B cell (primary cell): Measurements from ENCODE around the gene BBC3. TPM values are rescaled to one million over a fixed set of nuclear protein-coding genes. Genes with fewer than 3 reads are reported as not detected.

Source experiments
- ATAC-seq: fragments of 200-7000 bp; cut with Tn5 transposase; one replicate; pipeline ENCODE4 v1.10.0; 2021; ENCODE audit warnings: low read depth, mild to moderate bottlenecking, moderate number of reproducible peaks, moderate library complexity
- CTCF ChIA-PET: fragments of 350-600 bp; sonication (Branson Sonifier 250); formaldehyde crosslinking; loops from one replicate; lab custom pipeline; 2021; ENCODE audit warnings: antibody characterized with exemption, inconsistent platforms; lab: Charles Lee
- POLR2A ChIA-PET: fragments of 350-600 bp; sonication (Branson Sonifier 250); formaldehyde crosslinking; loops from one replicate; lab custom pipeline; 2021; ENCODE audit warnings: antibody characterized with exemption; lab: Charles Lee
- DNase-seq: peaks from one replicate; pipeline ENCODE4 v3.0.0; 2013
- H2AFZ ChIP-seq: 2 replicates; pipeline ENCODE4 v1.6.1; 2012; ENCODE audit warnings: mild to moderate bottlenecking, low read depth, low read length; ENCODE audit not compliant: insufficient read depth, poor library complexity, severe bottlenecking
- H3K27ac ChIP-seq, 2 donors: 1 replicate in 1 of 2; 2 replicates in 1 of 2; pipeline ENCODE4 v1.5.1; 2012 to 2013; ENCODE audit warnings: low read length in 2 of 2, mild to moderate bottlenecking in 2 of 2, moderate library complexity in 1 of 2
- H3K27me3 ChIP-seq, 4 experiments: fragments of 200-600 bp in 1 of 4; sonication (generic) in 1 of 4; replicated peaks in 1 of 4; 1 replicate in 2 of 4; 2 replicates in 2 of 4; pipeline versions ENCODE4 v1.6.1 to v1.7.0; 2013 to 2016; ENCODE audit warnings: low read length in 3 of 4, mild to moderate bottlenecking in 2 of 4, mixed read lengths in 1 of 4, moderate library complexity in 1 of 4; ENCODE audit not compliant: insufficient read depth in 4 of 4, control insufficient read depth in 3 of 4; ENCODE audit errors: control extremely low read depth in 1 of 4
- H3K36me3 ChIP-seq, 2 experiments: replicated peaks in 1 of 2; 1 replicate in 1 of 2; 2 replicates in 1 of 2; pipeline versions ENCODE4 v1.6.1 to v1.7.1; 2013; ENCODE audit warnings: low read length in 1 of 2; ENCODE audit not compliant: insufficient read depth in 2 of 2, control insufficient read depth in 1 of 2; ENCODE audit errors: control extremely low read depth in 1 of 2, extremely low read depth in 1 of 2
- H3K4me1 ChIP-seq, 2 donors: fragments of 200-600 bp in 1 of 2; sonication (generic) in 1 of 2; 1 replicate in 1 of 2; 2 replicates in 1 of 2; pipeline versions ENCODE4 v1.5.1 to v1.6.1; 2013 to 2017; ENCODE audit warnings: low read length in 2 of 2; ENCODE audit not compliant: control insufficient read depth in 2 of 2, insufficient read depth in 2 of 2
- H3K4me2 ChIP-seq: replicated peaks from 2 replicates; pipeline ENCODE3; 2012; ENCODE audit warnings: mild to moderate bottlenecking, low read depth, low read length; ENCODE audit not compliant: poor library complexity, severe bottlenecking
- H3K4me3 ChIP-seq, 5 experiments: fragments of 200-600 bp in 1 of 5; sonication (generic) in 1 of 5; 1 replicate in 3 of 5; 2 replicates in 2 of 5; pipeline versions ENCODE4 v1.5.1 to v1.7.0; 2011 to 2016; ENCODE audit warnings: low read length in 4 of 5, mild to moderate bottlenecking in 4 of 5, low read depth in 2 of 5, control low read depth in 1 of 5, moderate library complexity in 1 of 5; ENCODE audit not compliant: insufficient read depth in 1 of 5; ENCODE audit errors: control extremely low read depth in 1 of 5, extremely low read depth in 1 of 5
- H3K79me2 ChIP-seq: fragments of 200-600 bp; sonication (generic); one replicate; pipeline ENCODE4 v1.6.0; 2016; ENCODE audit warnings: low read length; ENCODE audit not compliant: control insufficient read depth, insufficient read depth
- H3K9ac ChIP-seq: fragments of 200-600 bp; sonication (generic); 2 replicates; pipeline ENCODE4 v1.6.1; 2017; ENCODE audit warnings: mild to moderate bottlenecking, low read length, moderate library complexity
- H3K9me3 ChIP-seq, 3 donors: one replicate each; pipeline versions ENCODE4 v1.6.1 to v1.7.1; 2013; ENCODE audit warnings: low read length in 2 of 3; ENCODE audit not compliant: control insufficient read depth in 2 of 3, insufficient read depth in 1 of 3; ENCODE audit errors: control extremely low read depth in 1 of 3
- H4K20me1 ChIP-seq: 2 replicates; pipeline ENCODE4 v1.6.0; 2012; ENCODE audit warnings: mild to moderate bottlenecking, low read length; ENCODE audit not compliant: insufficient read depth, control insufficient read depth, poor library complexity, severe bottlenecking
- H3K27ac Mint-ChIP-seq: one replicate; pipeline ENCODE4 v1.8.0; 2021; ENCODE audit warnings: mixed read lengths
- H3K27me3 Mint-ChIP-seq: one replicate; pipeline ENCODE4 v1.8.0; 2021; ENCODE audit warnings: mixed read lengths
- H3K4me1 Mint-ChIP-seq: one replicate; pipeline ENCODE4 v1.8.0; 2021; ENCODE audit warnings: mixed read lengths
- H3K4me3 Mint-ChIP-seq: one replicate; pipeline ENCODE4 v1.8.0; 2021; ENCODE audit warnings: mixed read lengths
- H3K9me3 Mint-ChIP-seq: one replicate; pipeline ENCODE4 v1.8.0; 2022; ENCODE audit warnings: mixed read lengths; ENCODE audit not compliant: insufficient read depth
- EZH2 ChIP-seq: IDR thresholded peaks from 2 replicates; pipeline ENCODE4 v1.6.1; 2012; ENCODE audit warnings: borderline replicate concordance, low read depth, mild to moderate bottlenecking, moderate library complexity, low read length; ENCODE audit not compliant: insufficient read depth, poor library complexity, severe bottlenecking
- WGBS: methylation state at CpG from one replicate; pipeline ENCODE4 v1.1.5; 2013; ENCODE audit warnings: missing lambda C conversion rate; ENCODE audit not compliant: insufficient coverage; 5-methylcytosine and 5-hydroxymethylcytosine counted together
- intact Hi-C: fragments of 100-400 bp; cut with micrococcal nuclease; formaldehyde crosslinking; loops from one replicate; pipeline ENCODE4 v1.10.0; 2022
- polyA plus RNA-seq: library from polyadenylated mRNA; depleted of rRNA; stranded (reverse); fragments of >200 nt; gene quantifications from 2 replicates; pipeline ENCODE4 v1.2.3, GENCODE V29; 2012
- total RNA-seq, 2 donors: library from RNA; stranded (reverse); fragments of 120-200 nt in 1 of 2; gene quantifications; 1 replicate in 1 of 2; 2 replicates in 1 of 2; pipeline versions ENCODE4 v1.2.3 to v1.2.4, GENCODE V29; 2013 to 2022
- TF ChIP-seq, protein P1 (sequence below): fragments of 200-600 bp; IDR thresholded peaks from one replicate; pipeline ENCODE4 v1.8.0; 2022; ENCODE audit warnings: antibody characterized with exemption, mild to moderate bottlenecking

Gene BBC3
- total and polyA plus RNA-seq, 2 donors (not counting 1 experiment from before 2014, with no cell fraction given) = 10.2 to 17.8 TPM

- peak overlapping the region in 1 of 5 experiments; percentile 14 for H3K4me3 ChIP-seq
- peak overlapping the region; percentile 89 for H3K27ac Mint-ChIP-seq
- H3K27ac ChIP-seq = peak overlapping the region; percentile 41 to 62
- ATAC-seq = peak; percentile 78
- H3K79me2 ChIP-seq = peaks cover 17% of the 10 kb centered on the region
- no peaks in the 10 kb centered on the region for H3K27me3 Mint-ChIP-seq
- H3K4me2 ChIP-seq = peak overlapping the region; percentile 44
- CTCF ChIA-PET = interaction anchor here (0.6 to 2.5 kb wide), 8 partner anchors 24 to 107 kb away, joined by 3 to 7 read pairs (median 4); no protein-coding TSS in a partner anchor
- TF ChIP-seq EZH2 = no peak
- TF ChIP-seq, protein P1, sequence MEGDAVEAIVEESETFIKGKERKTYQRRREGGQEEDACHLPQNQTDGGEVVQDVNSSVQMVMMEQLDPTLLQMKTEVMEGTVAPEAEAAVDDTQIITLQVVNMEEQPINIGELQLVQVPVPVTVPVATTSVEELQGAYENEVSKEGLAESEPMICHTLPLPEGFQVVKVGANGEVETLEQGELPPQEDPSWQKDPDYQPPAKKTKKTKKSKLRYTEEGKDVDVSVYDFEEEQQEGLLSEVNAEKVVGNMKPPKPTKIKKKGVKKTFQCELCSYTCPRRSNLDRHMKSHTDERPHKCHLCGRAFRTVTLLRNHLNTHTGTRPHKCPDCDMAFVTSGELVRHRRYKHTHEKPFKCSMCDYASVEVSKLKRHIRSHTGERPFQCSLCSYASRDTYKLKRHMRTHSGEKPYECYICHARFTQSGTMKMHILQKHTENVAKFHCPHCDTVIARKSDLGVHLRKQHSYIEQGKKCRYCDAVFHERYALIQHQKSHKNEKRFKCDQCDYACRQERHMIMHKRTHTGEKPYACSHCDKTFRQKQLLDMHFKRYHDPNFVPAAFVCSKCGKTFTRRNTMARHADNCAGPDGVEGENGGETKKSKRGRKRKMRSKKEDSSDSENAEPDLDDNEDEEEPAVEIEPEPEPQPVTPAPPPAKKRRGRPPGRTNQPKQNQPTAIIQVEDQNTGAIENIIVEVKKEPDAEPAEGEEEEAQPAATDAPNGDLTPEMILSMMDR = no peak
- intact Hi-C loops = no loop called here
- H2AFZ ChIP-seq = peak overlapping the region; percentile 36
- peak; percentile 45 for DNase-seq
- H3K36me3 ChIP-seq = peaks cover 12 to 41% of the 10 kb centered on the region in 2 experiments
- no peaks in the 10 kb centered on the region for H3K9me3 Mint-ChIP-seq
- H3K9ac ChIP-seq = peak overlapping the region; percentile 15
- H3K27me3 ChIP-seq = no peaks in the 10 kb centered on the region
- peak overlapping the region; percentile 72 for H3K4me3 Mint-ChIP-seq
- peaks cover 3 to 12% of the 10 kb centered on the region in 2 donors for H3K4me1 ChIP-seq
- POLR2A ChIA-PET = interaction anchor here (1.4 kb wide), 1 partner anchor 40 kb away, joined by 11 read pairs; no protein-coding TSS in a partner anchor
- 66% methylated on average over 10 of the region's 17 CpGs for WGBS
- H3K9me3 ChIP-seq = no peaks in the 10 kb centered on the region
- H3K4me1 Mint-ChIP-seq = peaks cover 19% of the 10 kb centered on the region
- H4K20me1 ChIP-seq = no peaks in the 10 kb centered on the region
Measured at GRCh38 chr19:47186446-47187334, 44.3 kb downstream of the BBC3 start.

GRCh38 chr19:47183601-47184000 is 47.4 kb downstream of the BBC3 start:
- Histone ChIP-seq H3K9ac (no peak overlapping the region), H3K27me3 (no peaks in the 10 kb centered on the region), H3K36me3 (peaks cover 5 to 42% of the 10 kb centered on the region in 2 experiments), H3K27ac (no peak overlapping the region), H4K20me1 (no peaks in the 10 kb centered on the region), H3K4me1 (peaks cover 3 to 12% of the 10 kb centered on the region in 2 donors), H2AFZ (no peak overlapping the region), H3K4me2 (no peak overlapping the region), H3K79me2 (peaks cover 17% of the 10 kb centered on the region), H3K4me3 (no peak overlapping the region), H3K9me3 (no peaks in the 10 kb centered on the region)
- ChIA-PET POLR2A (interaction anchor here (0.6 kb wide), 1 partner anchor 42 kb away, joined by 3 read pairs; no protein-coding TSS in a partner anchor), CTCF (interaction anchor here (0.7 kb wide), 1 partner anchor 31 kb away, joined by 3 read pairs; no protein-coding TSS in a partner anchor)
- Mint-ChIP-seq H3K27ac (no peak overlapping the region), H3K9me3 (no peaks in the 10 kb centered on the region), H3K27me3 (no peaks in the 10 kb centered on the region), H3K4me1 (peaks cover 19% of the 10 kb centered on the region), H3K4me3 (no peak overlapping the region)
- 94% methylated on average over 2 of the region's 2 CpGs for WGBS
- intact Hi-C loops = no loop called here
- DNase-seq (no peak), ATAC-seq (no peak)
- TF ChIP-seq, protein P1 = no peak
- TF ChIP-seq EZH2 = no peak
